Measurements from ENCODE around the gene CCNJL. TPM values are rescaled to one million over a fixed set of nuclear protein-coding genes. Genes with fewer than 3 reads are reported as not detected.

The CCNJL gene
- total RNA-seq, 4 donors from 2014 or later: 0.16 to 2.8 (median 0.17) TPM; not detected in 1

DNA sequence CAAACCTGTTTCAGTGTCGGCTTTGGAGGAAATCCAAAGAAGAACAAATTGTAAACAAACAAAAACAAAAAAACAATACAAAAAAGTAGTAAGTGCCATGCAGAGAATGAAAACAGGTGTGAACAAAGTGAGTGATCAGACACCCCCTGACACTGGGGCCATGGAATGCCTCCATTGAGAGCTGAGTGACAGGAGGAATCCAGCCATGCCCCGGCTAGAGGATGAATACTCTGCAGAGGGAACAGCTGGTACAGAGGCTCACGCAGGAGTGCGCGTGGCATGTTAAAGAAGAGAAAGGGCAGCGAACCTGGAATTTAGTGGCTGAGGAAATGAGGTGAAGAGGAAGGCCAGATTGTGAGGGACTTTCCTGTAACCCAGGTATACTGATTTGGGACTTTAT is 15.5 kb upstream of the CCNJL start:
- TF ChIP-seq, protein P1, sequence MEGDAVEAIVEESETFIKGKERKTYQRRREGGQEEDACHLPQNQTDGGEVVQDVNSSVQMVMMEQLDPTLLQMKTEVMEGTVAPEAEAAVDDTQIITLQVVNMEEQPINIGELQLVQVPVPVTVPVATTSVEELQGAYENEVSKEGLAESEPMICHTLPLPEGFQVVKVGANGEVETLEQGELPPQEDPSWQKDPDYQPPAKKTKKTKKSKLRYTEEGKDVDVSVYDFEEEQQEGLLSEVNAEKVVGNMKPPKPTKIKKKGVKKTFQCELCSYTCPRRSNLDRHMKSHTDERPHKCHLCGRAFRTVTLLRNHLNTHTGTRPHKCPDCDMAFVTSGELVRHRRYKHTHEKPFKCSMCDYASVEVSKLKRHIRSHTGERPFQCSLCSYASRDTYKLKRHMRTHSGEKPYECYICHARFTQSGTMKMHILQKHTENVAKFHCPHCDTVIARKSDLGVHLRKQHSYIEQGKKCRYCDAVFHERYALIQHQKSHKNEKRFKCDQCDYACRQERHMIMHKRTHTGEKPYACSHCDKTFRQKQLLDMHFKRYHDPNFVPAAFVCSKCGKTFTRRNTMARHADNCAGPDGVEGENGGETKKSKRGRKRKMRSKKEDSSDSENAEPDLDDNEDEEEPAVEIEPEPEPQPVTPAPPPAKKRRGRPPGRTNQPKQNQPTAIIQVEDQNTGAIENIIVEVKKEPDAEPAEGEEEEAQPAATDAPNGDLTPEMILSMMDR (IDR thresholded peaks at IDR 0.05; ENCODE audit: low read depth): no peak

DNA sequence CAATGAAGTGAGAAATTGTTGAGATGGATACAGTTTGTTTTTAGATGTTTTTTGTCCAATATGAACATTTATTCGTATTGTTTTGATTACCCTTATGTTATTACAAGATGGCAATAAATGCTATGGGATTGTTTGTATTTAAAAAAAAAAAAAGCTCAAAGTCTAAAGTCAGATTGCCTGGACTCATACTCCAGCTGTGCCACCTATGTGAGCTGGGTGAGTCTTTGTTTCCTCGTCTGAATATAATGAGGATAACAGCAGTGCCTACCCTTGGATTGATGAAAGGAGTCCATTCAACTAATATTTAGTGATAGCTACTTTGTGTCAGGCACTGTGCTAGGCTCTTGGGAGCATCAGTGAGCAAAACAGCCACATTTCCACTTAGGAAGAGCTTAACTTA is 14.6 kb upstream of the CCNJL start:
- TF ChIP-seq, protein P1 (IDR thresholded peaks at IDR 0.05; ENCODE audit: low read depth): no peak

DNA sequence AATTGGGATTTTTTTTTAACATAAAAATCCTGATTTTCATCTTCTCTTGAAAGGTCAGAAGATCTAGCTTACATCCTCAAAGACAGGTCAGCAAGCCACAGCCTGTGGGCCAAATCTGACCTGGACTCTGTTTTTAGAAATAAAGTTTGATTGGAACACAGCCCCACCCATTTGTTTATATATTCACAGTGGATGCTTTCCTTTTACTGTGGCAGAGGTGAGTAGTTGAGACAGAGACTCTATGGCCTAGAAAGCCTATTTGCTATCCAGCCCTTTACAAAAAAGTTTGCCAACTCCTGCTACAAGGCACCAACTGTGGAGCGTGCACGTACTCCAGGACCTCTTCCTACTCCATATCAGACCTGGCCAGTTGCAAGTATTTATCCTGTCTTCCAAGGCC is 13.4 kb upstream of the CCNJL start:
- TF ChIP-seq, protein P1 (IDR thresholded peaks at IDR 0.05; ENCODE audit: low read depth): no peak

DNA sequence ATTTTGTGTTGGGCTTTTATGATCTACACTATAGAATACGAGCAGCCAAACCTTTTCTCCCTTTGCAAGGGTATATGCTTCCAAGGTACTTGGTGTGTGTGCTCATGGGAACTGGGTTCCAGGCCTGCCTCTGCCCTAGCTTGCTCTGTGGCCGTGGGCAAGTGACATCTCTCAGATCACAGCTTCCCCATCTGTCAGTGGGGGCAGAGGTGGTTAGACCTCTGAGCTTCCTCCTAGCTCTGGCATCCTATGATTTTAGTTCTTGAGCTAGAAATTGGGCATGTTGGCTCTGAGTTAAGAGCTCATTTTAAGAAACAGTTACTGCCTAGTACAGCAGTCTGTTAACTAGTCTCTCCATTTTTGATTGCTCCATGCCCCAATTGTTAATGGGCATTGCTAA is 12.5 kb upstream of the CCNJL start:
- TF ChIP-seq, protein P1 (IDR thresholded peaks at IDR 0.05; ENCODE audit: low read depth): no peak

DNA sequence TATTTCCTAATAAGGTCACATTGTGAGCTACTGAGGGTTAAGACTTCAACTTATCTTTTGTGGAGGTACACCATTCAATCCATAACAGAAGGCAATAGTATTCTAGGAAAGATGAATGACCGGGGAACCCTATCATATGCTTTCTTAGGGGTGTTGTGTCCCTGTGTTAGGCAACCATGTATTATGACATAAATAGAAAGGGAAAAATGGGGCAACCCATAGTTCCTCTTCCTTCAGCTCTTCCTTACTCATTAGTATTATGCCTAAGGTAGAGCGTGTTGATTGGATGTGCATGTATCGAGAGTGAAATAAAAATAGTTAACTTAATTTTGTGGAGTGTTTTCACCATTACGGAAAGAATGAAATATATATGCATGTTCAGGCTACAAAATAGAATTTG is 6.0 kb upstream of the CCNJL start:
- TF ChIP-seq, protein P1 (IDR thresholded peaks at IDR 0.05; ENCODE audit: low read depth): no peak

DNA sequence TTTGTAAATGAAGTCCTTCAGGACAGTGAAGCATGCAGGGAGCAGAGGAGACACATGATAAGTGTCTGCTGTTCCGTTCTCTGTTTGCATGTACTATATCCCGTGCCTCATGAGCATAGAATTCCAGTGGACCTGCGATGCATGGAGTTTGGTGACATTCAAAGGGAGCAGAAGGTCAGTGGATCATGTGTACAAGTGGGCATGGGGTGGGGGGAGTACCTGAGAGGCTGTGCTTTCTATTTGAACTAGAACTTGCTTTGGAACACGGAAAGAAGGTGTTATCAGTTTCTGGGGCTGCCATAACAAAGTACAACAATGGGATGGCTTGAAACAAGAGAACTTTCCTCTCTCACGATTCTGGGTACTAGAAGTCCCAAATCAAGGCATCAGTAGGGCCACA is 5.1 kb upstream of the CCNJL start:
- TF ChIP-seq, protein P1 (IDR thresholded peaks at IDR 0.05; ENCODE audit: low read depth): no peak

DNA sequence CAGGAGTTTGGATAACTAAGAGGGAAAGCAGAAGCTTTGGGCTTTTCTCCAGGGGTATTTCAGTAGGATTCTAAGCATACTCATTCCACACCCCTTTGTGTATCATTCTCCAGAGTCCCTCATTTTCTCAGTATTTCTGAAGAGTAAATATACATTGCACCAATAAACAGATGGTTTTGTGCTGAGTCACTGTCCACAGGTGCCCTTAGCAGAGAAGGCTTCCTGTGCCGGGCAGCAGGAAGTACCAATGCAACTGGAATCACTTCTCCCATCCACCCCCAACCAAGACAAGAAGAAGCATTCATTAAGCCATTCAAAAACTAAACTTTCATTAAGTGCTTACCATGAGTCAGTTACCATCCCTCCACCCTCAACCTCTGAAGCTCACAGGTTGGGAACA is 3.6 kb upstream of the CCNJL start:
- TF ChIP-seq, protein P1 (IDR thresholded peaks at IDR 0.05; ENCODE audit: low read depth): no peak
